ENCODE data around the gene NXPE2. TPM values are rescaled to one million over a fixed set of nuclear protein-coding genes. Genes with fewer than 3 reads are reported as not detected.

NXPE2 gene
- total and polyA plus RNA-seq, 2 of the 13 experiments (the other 11 are each of a cell fraction or from before 2014, with no cell fraction given) = not detected

DNA sequence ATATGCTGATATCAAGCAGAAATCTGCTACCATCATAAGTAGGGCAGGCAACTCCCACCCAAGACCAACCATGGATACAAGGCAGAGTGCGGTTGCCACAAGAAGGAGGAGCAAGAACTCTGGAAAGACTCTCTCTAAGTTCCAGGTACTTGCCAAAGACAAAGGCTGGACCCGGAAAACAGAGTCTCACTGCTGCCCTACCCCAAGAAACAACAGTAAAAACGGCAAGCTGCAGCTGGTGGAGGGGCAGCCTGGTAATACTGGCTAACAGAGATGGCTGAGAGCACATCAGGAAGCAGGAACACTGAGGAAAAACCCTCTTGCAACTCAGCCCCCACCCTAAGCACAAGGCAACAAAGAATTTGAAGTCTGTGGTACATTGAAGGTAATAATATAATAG is 27.7 kb upstream of the NXPE2 start:
- intact Hi-C loops (cut with micrococcal nuclease; ENCODE audit: unreplicated experiment) = no loop called here
- no peaks in the 10 kb centered on the region for H3K9me3 ChIP-seq (ENCODE audit: low read length)
- H4K20me1 ChIP-seq (ENCODE audit: insufficient read depth, low read length) = no peaks in the 10 kb centered on the region
- CTCF ChIA-PET (ENCODE audit: low intra/inter-chr PET ratio, low total read pairs) = no interaction called here
- no peak for TF ChIP-seq ZFP36 (IDR thresholded peaks at IDR 0.05; ENCODE audit: borderline replicate concordance, low read depth, low read length, partially characterized antibody)
- TF ChIP-seq, protein P1, sequence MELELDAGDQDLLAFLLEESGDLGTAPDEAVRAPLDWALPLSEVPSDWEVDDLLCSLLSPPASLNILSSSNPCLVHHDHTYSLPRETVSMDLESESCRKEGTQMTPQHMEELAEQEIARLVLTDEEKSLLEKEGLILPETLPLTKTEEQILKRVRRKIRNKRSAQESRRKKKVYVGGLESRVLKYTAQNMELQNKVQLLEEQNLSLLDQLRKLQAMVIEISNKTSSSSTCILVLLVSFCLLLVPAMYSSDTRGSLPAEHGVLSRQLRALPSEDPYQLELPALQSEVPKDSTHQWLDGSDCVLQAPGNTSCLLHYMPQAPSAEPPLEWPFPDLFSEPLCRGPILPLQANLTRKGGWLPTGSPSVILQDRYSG (CRISPR knock-in tag; IDR thresholded peaks at IDR 0.05) = no peak
- TF ChIP-seq, protein P2, sequence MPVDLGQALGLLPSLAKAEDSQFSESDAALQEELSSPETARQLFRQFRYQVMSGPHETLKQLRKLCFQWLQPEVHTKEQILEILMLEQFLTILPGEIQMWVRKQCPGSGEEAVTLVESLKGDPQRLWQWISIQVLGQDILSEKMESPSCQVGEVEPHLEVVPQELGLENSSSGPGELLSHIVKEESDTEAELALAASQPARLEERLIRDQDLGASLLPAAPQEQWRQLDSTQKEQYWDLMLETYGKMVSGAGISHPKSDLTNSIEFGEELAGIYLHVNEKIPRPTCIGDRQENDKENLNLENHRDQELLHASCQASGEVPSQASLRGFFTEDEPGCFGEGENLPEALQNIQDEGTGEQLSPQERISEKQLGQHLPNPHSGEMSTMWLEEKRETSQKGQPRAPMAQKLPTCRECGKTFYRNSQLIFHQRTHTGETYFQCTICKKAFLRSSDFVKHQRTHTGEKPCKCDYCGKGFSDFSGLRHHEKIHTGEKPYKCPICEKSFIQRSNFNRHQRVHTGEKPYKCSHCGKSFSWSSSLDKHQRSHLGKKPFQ (CRISPR knock-in tag; IDR thresholded peaks at IDR 0.05; ENCODE audit: insufficient replicate concordance) = no peak
- TF ChIP-seq, protein P3, sequence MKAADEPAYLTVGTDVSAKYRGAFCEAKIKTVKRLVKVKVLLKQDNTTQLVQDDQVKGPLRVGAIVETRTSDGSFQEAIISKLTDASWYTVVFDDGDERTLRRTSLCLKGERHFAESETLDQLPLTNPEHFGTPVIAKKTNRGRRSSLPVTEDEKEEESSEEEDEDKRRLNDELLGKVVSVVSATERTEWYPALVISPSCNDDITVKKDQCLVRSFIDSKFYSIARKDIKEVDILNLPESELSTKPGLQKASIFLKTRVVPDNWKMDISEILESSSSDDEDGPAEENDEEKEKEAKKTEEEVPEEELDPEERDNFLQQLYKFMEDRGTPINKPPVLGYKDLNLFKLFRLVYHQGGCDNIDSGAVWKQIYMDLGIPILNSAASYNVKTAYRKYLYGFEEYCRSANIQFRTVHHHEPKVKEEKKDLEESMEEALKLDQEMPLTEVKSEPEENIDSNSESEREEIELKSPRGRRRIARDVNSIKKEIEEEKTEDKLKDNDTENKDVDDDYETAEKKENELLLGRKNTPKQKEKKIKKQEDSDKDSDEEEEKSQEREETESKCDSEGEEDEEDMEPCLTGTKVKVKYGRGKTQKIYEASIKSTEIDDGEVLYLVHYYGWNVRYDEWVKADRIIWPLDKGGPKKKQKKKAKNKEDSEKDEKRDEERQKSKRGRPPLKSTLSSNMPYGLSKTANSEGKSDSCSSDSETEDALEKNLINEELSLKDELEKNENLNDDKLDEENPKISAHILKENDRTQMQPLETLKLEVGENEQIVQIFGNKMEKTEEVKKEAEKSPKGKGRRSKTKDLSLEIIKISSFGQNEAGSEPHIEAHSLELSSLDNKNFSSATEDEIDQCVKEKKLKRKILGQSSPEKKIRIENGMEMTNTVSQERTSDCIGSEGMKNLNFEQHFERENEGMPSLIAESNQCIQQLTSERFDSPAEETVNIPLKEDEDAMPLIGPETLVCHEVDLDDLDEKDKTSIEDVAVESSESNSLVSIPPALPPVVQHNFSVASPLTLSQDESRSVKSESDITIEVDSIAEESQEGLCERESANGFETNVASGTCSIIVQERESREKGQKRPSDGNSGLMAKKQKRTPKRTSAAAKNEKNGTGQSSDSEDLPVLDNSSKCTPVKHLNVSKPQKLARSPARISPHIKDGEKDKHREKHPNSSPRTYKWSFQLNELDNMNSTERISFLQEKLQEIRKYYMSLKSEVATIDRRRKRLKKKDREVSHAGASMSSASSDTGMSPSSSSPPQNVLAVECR (CRISPR knock-in tag; IDR thresholded peaks at IDR 0.05; ENCODE audit: borderline replicate concordance) = no peak
- TF ChIP-seq STAT5B (CRISPR knock-in tag; IDR thresholded peaks at IDR 0.05) = no peak
- TF ChIP-seq HNRNPL (IDR thresholded peaks at IDR 0.05; ENCODE audit: low read depth, low read length) = no peak
- no peak for TF ChIP-seq WIZ (CRISPR knock-in tag; IDR thresholded peaks at IDR 0.05)
- no peak for TF ChIP-seq CHCHD3 (CRISPR knock-in tag; IDR thresholded peaks at IDR 0.05)
- no peak for TF ChIP-seq ZMYM2 (CRISPR knock-in tag; IDR thresholded peaks at IDR 0.05)
- TF ChIP-seq MIER2 (CRISPR knock-in tag; IDR thresholded peaks at IDR 0.05) = no peak
- in situ Hi-C loops (cut with HindIII; ENCODE audit: extremely low pct_ligation_motif_present, low pct_unique_long_range_greater_than_20kb) = no loop called here
- no peak overlapping the region for H3K4me2 ChIP-seq (ENCODE audit: low read depth, low read length)
- H3K9ac ChIP-seq (ENCODE audit: insufficient read depth, low read depth, low read length) = no peak overlapping the region
- DNase-seq (ENCODE audit: low spot score) (no peak), FAIRE-seq (no peak), ATAC-seq (no peak)
- H2AFZ ChIP-seq (ENCODE audit: low read length) = no peak overlapping the region
- no peaks in the 10 kb centered on the region for H3K27me3 ChIP-seq (ENCODE audit: control insufficient read depth in 1 of 2, insufficient read depth in 2 of 2, low read length in 2 of 2)
- no TSS peak for BruUV-seq (replicated peaks)
- H3K4me3 ChIP-seq (replicated peaks in 1 of 3; ENCODE audit: insufficient read depth in 1 of 3, low read depth in 2 of 3, low read length in 3 of 3) = no peak overlapping the region
- H3K27ac ChIP-seq (ENCODE audit: extremely low read length, insufficient read depth, low read length) = no peak overlapping the region
- H3K79me2 ChIP-seq (ENCODE audit: insufficient read depth, low read length) = no peaks in the 10 kb centered on the region
- no peaks in the 10 kb centered on the region for H3K4me1 ChIP-seq (ENCODE audit: insufficient read depth, low read length)
- no peaks in the 10 kb centered on the region for H3K36me3 ChIP-seq (replicated peaks in 1 of 2; ENCODE audit: control insufficient read depth in 1 of 2, insufficient read depth in 2 of 2, low read length in 2 of 2)
- POLR2A ChIA-PET = no interaction called here
- WGBS (ENCODE audit: low lambda C conversion rate) = 50% methylated on average over 2 of the region's 3 CpGs
